Gastrocnemius medialis (tissue), 4 donors: ENCODE measurements around the gene TMEM87A. TPM values are rescaled to one million over a fixed set of nuclear protein-coding genes. Genes with fewer than 3 reads are reported as not detected.
A peak's percentile ranks its signal among the peaks of the same experiment; 100 is the strongest.

Experiments used
- ATAC-seq, 2 donors: fragments of 150-250 bp; one replicate each; pipeline ENCODE4 v1.9.1; 2016
- DNase-seq, 2 donors: peaks; one replicate each; pipeline ENCODE4 v3.0.0-alpha.2; 2019
- H3K27ac ChIP-seq, 4 donors: fragments of 200-600 bp; sonication (generic); 1 replicate in 1 of 4; 2 replicates in 3 of 4; pipeline ENCODE4 v1.5.1; 2016 to 2018; ENCODE audit warnings: mild to moderate bottlenecking in 2 of 4, moderate library complexity in 1 of 4
- H3K27me3 ChIP-seq, 3 donors: fragments of 200-600 bp; sonication (generic) in 2 of 3; 1 replicate in 1 of 3; 2 replicates in 2 of 3; pipeline versions ENCODE4 v1.5.1 to v1.6.0; 2016 to 2019; ENCODE audit warnings: mild to moderate bottlenecking in 1 of 3, moderate library complexity in 1 of 3
- H3K36me3 ChIP-seq, 2 donors: fragments of 200-600 bp; sonication (generic) in 1 of 2; one replicate each; pipeline ENCODE4 v1.5.1; 2017 to 2018
- H3K4me1 ChIP-seq, 2 donors: fragments of 200-600 bp; sonication (generic) in 1 of 2; one replicate each; pipeline ENCODE4 v1.5.1; 2016 to 2017; ENCODE audit warnings: mild to moderate bottlenecking in 2 of 2
- H3K4me3 ChIP-seq, 4 donors: fragments of 200-600 bp; sonication (generic) in 3 of 4; 1 replicate in 1 of 4; 2 replicates in 3 of 4; pipeline ENCODE4 v1.5.1; 2016 to 2019; ENCODE audit warnings: mild to moderate bottlenecking in 2 of 4
- H3K9me3 ChIP-seq, 3 donors: fragments of 200-600 bp; sonication (generic) in 2 of 3; 1 replicate in 1 of 3; 2 replicates in 2 of 3; pipeline ENCODE4 v1.5.1; 2016 to 2019
- CTCF ChIP-seq, 5 experiments: fragments of 450-650 bp in 3 of 5; fragments of 200-600 bp in 2 of 5; sonication (generic) in 2 of 5; IDR thresholded peaks in 4 of 5; conservative IDR thresholded peaks in 1 of 5; 1 replicate in 4 of 5; 2 replicates in 1 of 5; pipeline ENCODE4 v1.5.1; 2016 to 2019; ENCODE audit warnings: antibody characterized with exemption in 5 of 5, mild to moderate bottlenecking in 3 of 5, moderate library complexity in 3 of 5
- POLR2A ChIP-seq, 2 donors: fragments of 450-650 bp; IDR thresholded peaks; one replicate each; pipeline ENCODE4 v1.6.1; 2017; ENCODE audit warnings: antibody characterized with exemption in 2 of 2, mild to moderate bottlenecking in 2 of 2, moderate library complexity in 2 of 2
- in situ Hi-C, 4 donors: fragments of 200-750 bp; cut with MboI; loops; one replicate each; pipeline versions ENCODE4 v1.15.0 to v1.8.0; 2017; ENCODE audit warnings: low sequenced_read_pairs in 4 of 4
- intact Hi-C: fragments of 100-400 bp; cut with DNase I; formaldehyde crosslinking; loops from one replicate; pipeline ENCODE4 v1.15.1; 2023; ENCODE audit warnings: low total_unique reads
- total RNA-seq, 4 donors: library from RNA; depleted of rRNA; stranded (reverse); fragments of >200 nt; gene quantifications; one replicate each; pipeline versions ENCODE4 v1.1.0 to v1.2.3, GENCODE V29; 2016

The TMEM87A gene
- total RNA-seq, 4 donors from 2014 or later: 29.4 to 67.6 (median 37.4) TPM

GRCh38 chr15:42201801-42202200, 71.4 kb downstream of the TMEM87A start:
- ATAC-seq: no peak

GRCh38 chr15:42199126-42199525, 74.1 kb downstream of the TMEM87A start:
- intact Hi-C loops (loop anchor here (10.0 kb wide), 1 partner anchor 116 kb away; no protein-coding TSS in a partner anchor), in situ Hi-C loops (no loop called here)
- ATAC-seq (no peak), DNase-seq (no peak)
- Histone ChIP-seq H3K4me1 (no peaks in the 10 kb centered on the region), H3K27me3 (no peaks in the 10 kb centered on the region), H3K4me3 (no peak overlapping the region), H3K27ac (no peak overlapping the region), H3K9me3 (no peaks in the 10 kb centered on the region), H3K36me3 (peaks cover 0 to 26% of the 10 kb centered on the region in 2 donors)
- no peak for TF ChIP-seq CTCF (IDR thresholded peaks at IDR 0.05 in 4 of 5, conservative IDR thresholded peaks at IDR 0.05 in 1 of 5)
- TF ChIP-seq POLR2A (IDR thresholded peaks at IDR 0.05): no peak

More at GRCh38 chr15:42201801-42202200, 71.4 kb downstream of the TMEM87A start:
- no peak for DNase-seq
- Histone ChIP-seq H3K27me3 (no peaks in the 10 kb centered on the region), H3K4me3 (no peak overlapping the region), H3K4me1 (peaks cover 12 to 18% of the 10 kb centered on the region in 2 donors), H3K36me3 (peaks cover 0 to 26% of the 10 kb centered on the region in 2 donors), H3K27ac (no peak overlapping the region), H3K9me3 (no peaks in the 10 kb centered on the region)
- TF ChIP-seq POLR2A (IDR thresholded peaks at IDR 0.05) (no peak), CTCF (IDR thresholded peaks at IDR 0.05 in 4 of 5, conservative IDR thresholded peaks at IDR 0.05 in 1 of 5) (no peak)
- in situ Hi-C loops (no loop called here), intact Hi-C loops (loop anchor here (10.0 kb wide), 1 partner anchor 183 kb away; no protein-coding TSS in a partner anchor)

GRCh38 chr15:42198516-42198915, 74.7 kb downstream of the TMEM87A start:
- TF ChIP-seq CTCF (IDR thresholded peaks at IDR 0.05 in 4 of 5, conservative IDR thresholded peaks at IDR 0.05 in 1 of 5): no peak
- no peak for TF ChIP-seq POLR2A (IDR thresholded peaks at IDR 0.05)
- H3K4me1 ChIP-seq: no peaks in the 10 kb centered on the region
- no peak overlapping the region for H3K27ac ChIP-seq
- in situ Hi-C loops (no loop called here), intact Hi-C loops (loop anchor here (10.0 kb wide), 1 partner anchor 116 kb away; no protein-coding TSS in a partner anchor)
- no peak for DNase-seq
- no peaks in the 10 kb centered on the region for H3K9me3 ChIP-seq
- no peak overlapping the region for H3K4me3 ChIP-seq
- H3K27me3 ChIP-seq: no peaks in the 10 kb centered on the region
- no peak for ATAC-seq
- H3K36me3 ChIP-seq: peaks cover 0 to 26% of the 10 kb centered on the region in 2 donors

- DNase-seq (peak in 1 of 2 donors; percentile 14), ATAC-seq (peak in 1 of 2 donors; percentile 41)
- intact Hi-C loops: loop anchor here (10.0 kb wide), 1 partner anchor 120 kb away; no protein-coding TSS in a partner anchor
- no peak overlapping the region for H3K4me3 ChIP-seq
- TF ChIP-seq CTCF (IDR thresholded peaks at IDR 0.05 in 4 of 5, conservative IDR thresholded peaks at IDR 0.05 in 1 of 5): no peak
- no peak for TF ChIP-seq POLR2A (IDR thresholded peaks at IDR 0.05)
- H3K4me1 ChIP-seq: no peaks in the 10 kb centered on the region
- in situ Hi-C loops: no loop called here
- peaks cover 0 to 36% of the 10 kb centered on the region in 2 donors for H3K36me3 ChIP-seq
- H3K27me3 ChIP-seq: no peaks in the 10 kb centered on the region
- H3K9me3 ChIP-seq: no peaks in the 10 kb centered on the region
- H3K27ac ChIP-seq: no peak overlapping the region
These were observed 78.7 kb downstream of the TMEM87A start for GRCh38 chr15:42194513-42194912.

GRCh38 chr15:42193383-42193782, 79.8 kb downstream of the TMEM87A start:
- TF ChIP-seq POLR2A (IDR thresholded peaks at IDR 0.05): no peak
- no peak for TF ChIP-seq CTCF (IDR thresholded peaks at IDR 0.05 in 4 of 5, conservative IDR thresholded peaks at IDR 0.05 in 1 of 5)
- no peak overlapping the region for H3K27ac ChIP-seq
- intact Hi-C loops: loop anchor here (10.0 kb wide), 1 partner anchor 121 kb away; no protein-coding TSS in a partner anchor
- no peaks in the 10 kb centered on the region for H3K4me1 ChIP-seq
- peaks cover 0 to 37% of the 10 kb centered on the region in 2 donors for H3K36me3 ChIP-seq
- ATAC-seq: no peak
- H3K9me3 ChIP-seq: no peaks in the 10 kb centered on the region
- no peak overlapping the region for H3K4me3 ChIP-seq
- in situ Hi-C loops: no loop called here
- no peaks in the 10 kb centered on the region for H3K27me3 ChIP-seq
- no peak for DNase-seq
